ENCODE data around the gene CACHD1. TPM values are rescaled to one million over a fixed set of nuclear protein-coding genes. Genes with fewer than 3 reads are reported as not detected.

CACHD1 gene
- total RNA-seq, 4 donors from 2014 or later, result 1.6 to 3.2 (median 2.2) TPM; not detected in 1

- TF ChIP-seq CTCF (IDR thresholded peaks at IDR 0.05), result no peak
- TF ChIP-seq POLR2A (IDR thresholded peaks at IDR 0.05), result no peak
- Histone ChIP-seq H3K27me3 (no peaks in the 10 kb centered on the region), H3K4me1 (no peaks in the 10 kb centered on the region), H3K9me3 (no peaks in the 10 kb centered on the region), H3K36me3 (no peaks in the 10 kb centered on the region), H3K27ac (no peak overlapping the region), H3K4me3 (no peak overlapping the region)
- DNase-seq, result no peak
- intact Hi-C loops (cut with DNase I; ENCODE audit: low total_unique reads), result no loop called here
- in situ Hi-C loops (cut with MboI; ENCODE audit: low pct_ligation_motif_present in 1 of 4, low pct_unique_long_range_greater_than_20kb in 1 of 4, low sequenced_read_pairs in 3 of 4), result loop anchor here in 2 of 4 donors (25.0 kb wide), 2 partner anchors 202 to 402 kb away; partner anchors contain the start of gene CACHD1 (in 2 of the 2)
- 83 to 86% methylated on average over 6 of the region's 6 CpGs for WGBS, 2 donors (ENCODE audit: low coverage in 1 of 2)
Observed at GRCh38 chr1:64664299-64664698, 194.4 kb downstream of the CACHD1 start.

GRCh38 chr1:64669098-64669675 lies 199.3 kb downstream of the CACHD1 start:
- in situ Hi-C loops (cut with MboI; ENCODE audit: low pct_ligation_motif_present in 1 of 4, low pct_unique_long_range_greater_than_20kb in 1 of 4, low sequenced_read_pairs in 3 of 4), result loop anchor here in 2 of 4 donors (25.0 kb wide), 2 partner anchors 207 to 407 kb away; partner anchors contain the start of gene CACHD1 (in 2 of the 2)
- 76 to 82% methylated on average over 3 of the region's 3 CpGs for WGBS, 2 donors (ENCODE audit: low coverage in 1 of 2)
- H3K4me1 ChIP-seq, result no peaks in the 10 kb centered on the region
- no peaks in the 10 kb centered on the region for H3K27me3 ChIP-seq
- TF ChIP-seq EP300 (IDR thresholded peaks at IDR 0.05; ENCODE audit: low read depth) (no peak), POLR2AphosphoS5 (IDR thresholded peaks at IDR 0.05) (no peak)
- no peaks in the 10 kb centered on the region for H3K9me3 ChIP-seq
- no peak overlapping the region for H3K4me3 ChIP-seq
- intact Hi-C loops (cut with DNase I; ENCODE audit: low total_unique reads), result no loop called here
- DNase-seq, result no peak
- no peaks in the 10 kb centered on the region for H3K36me3 ChIP-seq
- H3K27ac ChIP-seq, result no peak overlapping the region

GRCh38 chr1:64675718-64676345 lies 205.9 kb downstream of the CACHD1 start:
- Histone ChIP-seq H3K4me3 (no peak overlapping the region), H3K36me3 (no peaks in the 10 kb centered on the region), H3K27ac (no peak overlapping the region), H3K9me3 (no peaks in the 10 kb centered on the region), H3K27me3 (no peaks in the 10 kb centered on the region), H3K4me1 (no peaks in the 10 kb centered on the region)
- no peak for DNase-seq
- peak; percentile 32 to 69 (median 60) for TF ChIP-seq CTCF (IDR thresholded peaks at IDR 0.05)
- TF ChIP-seq POLR2A (IDR thresholded peaks at IDR 0.05), result no peak
- intact Hi-C loops (cut with DNase I; ENCODE audit: low total_unique reads), result loop anchor here (5.0 kb wide), 1 partner anchor 409 kb away; no protein-coding TSS in a partner anchor
- WGBS, 2 donors (ENCODE audit: low coverage in 1 of 2), result 60 to 61% methylated on average over 4 of the region's 4 CpGs
- in situ Hi-C loops (cut with MboI; ENCODE audit: low pct_ligation_motif_present in 1 of 4, low pct_unique_long_range_greater_than_20kb in 1 of 4, low sequenced_read_pairs in 3 of 4), result loop anchor here in 3 of 4 donors (10.0 to 25.0 kb wide), 2 partner anchors 411 to 414 kb away; no protein-coding TSS in a partner anchor

- WGBS, 2 donors (ENCODE audit: low coverage in 1 of 2), result 82 to 93% methylated on average over 3 to 4 of the region's 4 CpGs
- Histone ChIP-seq H3K4me3 (no peak overlapping the region), H3K4me1 (no peaks in the 10 kb centered on the region), H3K27ac (no peak overlapping the region), H3K9me3 (no peaks in the 10 kb centered on the region), H3K36me3 (no peaks in the 10 kb centered on the region), H3K27me3 (no peaks in the 10 kb centered on the region)
- intact Hi-C loops (cut with DNase I; ENCODE audit: low total_unique reads) (loop anchor here (5.0 kb wide), 1 partner anchor 409 kb away; no protein-coding TSS in a partner anchor), in situ Hi-C loops (cut with MboI; ENCODE audit: low pct_ligation_motif_present in 1 of 4, low pct_unique_long_range_greater_than_20kb in 1 of 4, low sequenced_read_pairs in 3 of 4) (loop anchor here in 3 of 4 donors (10.0 to 25.0 kb wide), 2 partner anchors 412 to 414 kb away; no protein-coding TSS in a partner anchor)
- TF ChIP-seq CTCF (IDR thresholded peaks at IDR 0.05) (no peak), POLR2AphosphoS5 (IDR thresholded peaks at IDR 0.05) (no peak), EP300 (IDR thresholded peaks at IDR 0.05; ENCODE audit: low read depth) (no peak), POLR2A (IDR thresholded peaks at IDR 0.05) (no peak)
- no peak for DNase-seq
Observed at GRCh38 chr1:64676386-64676785, 206.5 kb downstream of the CACHD1 start.
